NCI-H510A (cell line): Measurements from ENCODE around the gene ZNF445.
"Not testable (repeated sequence)": the region's sequence is repeated elsewhere in the genome, so short reads cannot be mapped to it uniquely, and the experiment has no call there.

ENCODE experiments used
- DNase-seq: peaks from one replicate; lab custom pipeline; 2025; lab: John Stamatoyannopoulos, UW

The ZNF445 gene

DNA sequence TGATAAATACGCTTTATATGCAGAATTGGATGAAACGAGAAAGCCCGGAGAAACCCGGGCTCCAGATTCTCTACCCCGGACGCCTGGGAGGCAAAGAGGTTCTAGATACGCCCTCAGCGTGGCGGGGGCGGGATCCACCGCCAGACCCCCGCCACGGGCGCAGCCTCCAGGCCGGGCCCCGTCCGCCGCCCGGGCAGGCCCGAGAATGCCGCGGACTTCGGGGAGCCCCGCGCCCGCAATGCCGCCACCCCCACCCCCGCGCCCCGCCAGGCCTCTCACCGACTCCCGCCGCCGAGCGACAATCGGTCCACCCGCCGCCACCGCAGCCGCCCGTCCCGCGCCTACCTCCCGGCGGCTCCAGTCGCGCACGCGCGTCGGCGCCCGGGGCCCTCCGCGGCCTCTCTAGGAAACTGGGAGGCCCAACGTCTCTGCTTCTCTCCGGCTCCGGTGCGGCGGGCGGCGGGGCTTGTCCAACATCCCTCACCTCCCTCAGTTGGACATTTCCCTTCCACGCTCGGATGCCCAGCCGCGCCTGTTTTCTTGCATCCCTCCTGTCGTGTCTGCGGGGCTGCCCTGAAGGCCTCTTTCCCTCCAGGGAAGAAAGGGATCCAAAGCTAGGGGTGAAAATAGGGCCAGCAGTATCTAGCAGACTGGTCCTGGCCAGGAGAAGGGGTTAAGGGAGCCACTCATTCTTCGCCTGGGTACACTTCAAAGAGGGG is at the start of gene ZNF445:
ZNF445 (minus strand) TSS at position 359 of the 719 bp plus-strand sequence. CDS start 22,121 bp downstream, outside the sequence.
- DNase-seq = peak; percentile 44

- no peak for DNase-seq
These were observed 47.6 kb upstream of the ZNF445 start for GRCh38 chr3:44525060-44525459.

DNA sequence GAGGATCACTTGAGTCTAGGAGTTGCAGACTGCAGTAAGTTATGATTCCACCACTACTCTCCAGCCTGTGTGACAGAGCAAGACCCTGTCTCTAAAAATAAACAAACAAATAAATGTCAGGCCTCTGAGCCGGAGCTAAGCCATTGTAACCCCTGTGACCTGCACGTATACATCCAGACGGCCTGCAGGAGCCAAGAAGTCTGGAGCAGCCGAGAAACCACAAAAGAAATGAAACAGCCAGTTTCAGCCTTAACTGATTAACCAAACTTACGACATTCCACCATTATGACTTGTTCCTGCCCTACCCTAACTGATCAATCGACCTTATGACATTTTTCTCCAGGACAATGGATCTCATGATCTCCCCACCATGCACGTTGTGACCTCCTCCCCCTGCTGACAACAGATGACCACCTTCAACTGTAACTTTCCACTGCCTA is 45.0 kb upstream of the ZNF445 start:
- no peak for DNase-seq

- no peak for DNase-seq
These were observed 44.3 kb upstream of the ZNF445 start for GRCh38 chr3:44521721-44522120.

DNA sequence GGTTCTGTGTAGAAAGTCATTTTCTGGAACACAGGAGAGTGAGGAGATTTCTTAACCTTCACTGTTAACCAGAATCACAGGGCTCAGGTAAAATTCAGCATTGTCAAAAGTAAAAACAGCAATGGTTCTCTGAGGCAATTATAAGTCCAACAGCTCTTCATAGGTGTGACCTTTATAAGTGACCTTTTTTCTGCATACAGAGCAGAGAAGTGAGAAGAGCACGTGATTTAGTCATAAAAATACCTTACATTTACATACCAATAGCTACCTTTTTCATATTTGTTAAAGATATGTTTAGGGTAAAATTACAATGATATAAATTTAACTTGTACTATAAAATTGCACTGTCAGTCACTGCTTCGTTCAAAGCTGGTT is 41.3 kb upstream of the ZNF445 start:
- DNase-seq = no peak

GRCh38 chr3:44516230-44516629 is 38.8 kb upstream of the ZNF445 start:
- no peak for DNase-seq

- no peak for DNase-seq
These were observed 36.0 kb upstream of the ZNF445 start for GRCh38 chr3:44513513-44513912.

DNA sequence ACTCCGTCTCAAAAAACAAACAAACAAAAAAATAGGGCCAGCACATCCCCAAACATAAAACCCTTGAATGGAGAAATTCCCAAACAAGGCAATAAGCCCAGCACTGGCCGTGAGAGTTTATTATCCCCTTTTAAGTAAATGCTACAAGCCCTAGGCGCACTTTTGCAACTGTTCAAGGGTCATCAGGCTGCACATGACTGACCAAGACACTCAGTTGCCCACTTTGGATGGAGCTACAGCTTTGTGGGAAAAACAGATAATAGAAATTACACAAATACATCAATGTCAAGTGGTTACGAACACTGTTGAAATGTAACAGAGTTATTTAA is 33.7 kb upstream of the ZNF445 start:
- DNase-seq = no peak

DNA sequence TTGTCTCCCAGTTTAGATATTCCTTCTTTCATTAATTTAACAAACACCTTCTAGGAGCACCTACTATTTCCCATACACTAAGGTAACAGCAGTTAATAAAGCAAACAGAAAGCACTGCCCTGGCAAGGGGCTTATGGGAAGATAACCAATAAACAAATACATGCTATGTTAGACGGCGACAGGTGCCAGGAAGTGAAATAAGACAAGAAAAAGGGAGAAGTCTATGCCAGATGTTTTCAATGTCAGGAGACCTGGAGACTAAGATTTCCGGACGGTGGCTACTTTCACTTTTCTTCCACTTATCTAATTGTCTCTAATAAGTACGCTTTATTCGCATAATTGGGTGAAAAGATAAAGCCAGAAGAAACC is 32.5 kb upstream of the ZNF445 start:
- DNase-seq = no peak

DNA sequence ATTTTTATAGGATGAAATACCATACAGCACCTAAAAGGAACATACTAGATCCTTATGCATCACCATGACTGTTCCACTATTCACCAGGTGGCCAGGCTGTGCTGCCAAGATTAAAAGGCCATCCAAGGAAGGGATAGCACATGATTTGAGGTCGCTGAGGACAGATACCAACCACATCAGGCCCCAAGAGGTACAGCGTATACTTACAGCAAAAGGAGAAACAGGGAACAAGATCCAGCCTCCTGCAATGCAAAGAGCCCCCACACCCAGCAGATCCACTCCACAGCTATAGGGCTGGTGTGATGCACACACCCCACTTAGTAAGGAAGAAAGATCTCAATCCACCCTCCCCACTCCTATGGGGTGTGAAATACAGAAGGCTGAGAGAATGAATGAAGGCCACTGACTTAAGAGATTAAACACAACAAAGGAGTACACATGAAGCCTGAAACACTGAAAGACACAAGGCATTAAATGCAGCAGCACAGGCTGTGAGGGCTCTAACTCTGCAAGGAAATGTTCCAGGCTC is 32.0 kb upstream of the ZNF445 start:
- no peak for DNase-seq

- DNase-seq = no peak
These were observed 29.5 kb upstream of the ZNF445 start for GRCh38 chr3:44506961-44507360.

DNA sequence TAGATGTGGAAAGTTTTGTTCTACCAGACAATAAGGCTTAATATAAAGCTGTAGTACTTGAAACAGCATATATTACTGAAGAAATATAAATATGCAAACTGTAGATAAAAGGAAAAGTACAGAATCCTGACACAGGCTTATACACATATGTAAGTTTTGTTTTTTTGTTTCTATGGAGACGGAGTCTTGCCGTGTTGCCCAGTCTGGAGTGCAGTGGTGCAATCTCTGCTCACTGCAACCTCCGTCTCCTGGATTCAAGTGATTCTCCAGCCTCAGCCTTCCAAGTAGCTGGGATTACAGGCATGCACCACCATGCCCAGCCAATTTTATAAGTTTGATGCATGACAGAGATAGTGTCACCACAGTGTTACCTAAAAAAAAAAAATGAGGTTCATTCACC is 29.1 kb upstream of the ZNF445 start:
- DNase-seq = no peak

DNA sequence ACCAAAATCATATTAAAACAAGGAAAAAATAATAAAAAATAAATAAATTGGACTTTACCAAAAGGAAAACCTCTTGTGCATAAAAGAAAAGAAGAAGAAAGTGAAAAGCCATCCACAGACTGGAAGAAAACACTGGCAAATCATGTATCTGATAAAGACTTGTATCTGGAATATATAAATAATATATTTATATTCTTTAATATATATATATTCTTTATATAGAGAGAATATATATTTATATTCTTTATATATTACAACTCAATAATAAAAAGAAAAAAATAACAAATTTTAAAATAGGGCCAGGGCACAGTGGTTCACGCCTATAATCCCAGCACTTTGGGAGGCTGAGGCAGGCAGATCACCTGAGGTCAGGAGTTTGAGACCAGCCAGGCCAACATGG is 27.1 kb upstream of the ZNF445 start:
- DNase-seq = no peak

DNA sequence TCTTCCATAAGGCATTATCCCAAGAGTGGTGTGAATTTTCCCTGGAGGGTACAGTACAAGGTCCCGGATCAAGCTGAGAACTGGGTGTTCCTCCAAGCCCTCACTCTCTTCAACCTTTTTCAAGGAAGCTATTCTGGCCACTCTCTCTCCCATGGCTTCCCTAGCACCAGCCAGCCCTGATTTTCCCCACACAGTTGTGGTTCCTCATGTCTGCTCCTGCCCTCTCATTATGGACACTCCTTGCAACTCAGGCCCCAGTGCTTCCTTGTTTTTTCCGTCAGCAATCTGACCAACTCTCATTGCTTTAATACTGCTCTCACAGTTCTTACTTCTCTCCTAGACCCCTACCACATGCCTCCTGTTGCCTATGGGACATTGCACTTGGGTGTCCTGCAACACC is 25.7 kb upstream of the ZNF445 start:
- not testable (repeated sequence) for DNase-seq

DNA sequence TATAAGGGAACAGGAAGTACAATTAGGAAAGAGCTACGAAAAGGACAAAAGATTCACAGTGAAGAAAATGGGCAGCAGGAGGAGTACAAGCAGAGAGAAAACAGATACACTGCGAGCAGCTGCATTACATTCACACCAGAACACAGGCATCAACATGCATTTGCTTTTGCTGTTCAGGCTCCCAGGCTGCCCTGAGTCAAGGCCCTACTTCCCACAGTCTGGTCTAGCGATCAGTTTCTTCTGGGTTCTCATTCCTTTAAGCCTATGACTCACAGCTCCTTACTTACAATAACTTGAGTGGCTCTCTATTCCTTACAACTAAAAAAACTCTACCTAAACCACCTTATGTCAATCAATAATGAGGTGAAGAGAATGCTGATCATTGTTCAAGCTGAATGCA is 24.5 kb upstream of the ZNF445 start:
- no peak for DNase-seq

DNA sequence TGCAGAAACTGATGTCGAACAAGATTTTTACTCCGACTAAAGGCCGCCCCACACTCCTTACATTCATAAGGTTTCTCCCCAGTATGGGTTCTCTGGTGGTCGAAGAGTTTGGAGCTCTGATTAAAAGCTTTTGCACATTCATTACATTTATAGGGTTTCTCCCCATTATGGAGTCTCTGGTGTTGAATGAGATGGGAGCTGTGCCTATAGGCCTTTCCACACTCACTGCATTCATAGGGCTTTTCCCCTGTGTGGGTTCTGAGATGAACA is 22.4 kb upstream of the ZNF445 start:
- DNase-seq = not testable (repeated sequence)

DNA sequence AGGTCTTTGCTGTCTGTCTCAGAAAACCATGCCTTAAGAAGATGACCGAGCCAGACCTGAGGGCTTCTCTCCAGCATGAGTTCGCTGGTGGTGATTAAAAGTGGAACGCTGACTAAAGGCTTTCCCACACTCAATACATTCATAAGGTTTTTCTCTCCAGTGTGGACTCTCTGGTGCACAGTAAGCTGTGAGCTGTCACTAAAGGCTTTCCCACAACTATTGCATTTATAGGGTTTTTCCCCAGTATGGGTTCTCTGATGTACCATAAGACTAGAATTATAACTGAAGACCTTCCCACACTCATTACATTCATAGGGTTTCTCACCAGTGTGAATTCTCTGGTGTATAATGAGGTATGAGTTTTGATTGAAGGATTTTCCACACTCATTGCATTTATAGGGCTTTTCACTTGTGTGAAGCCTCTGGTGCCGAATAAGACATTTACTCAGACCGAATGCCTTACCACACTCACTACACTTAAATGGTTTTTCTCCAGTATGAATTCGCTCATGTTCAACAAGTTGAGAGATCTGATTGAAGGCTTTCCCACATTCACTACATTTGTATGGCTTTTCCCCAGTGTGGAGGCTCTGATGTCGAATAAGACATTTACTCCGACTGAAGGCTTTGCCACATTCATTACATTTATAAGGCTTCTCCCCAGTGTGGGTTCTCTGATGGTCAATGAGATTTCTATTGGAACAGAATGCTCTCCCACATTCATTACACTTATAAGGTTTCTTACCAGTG is 21.9 kb upstream of the ZNF445 start:
- no peak for DNase-seq

GRCh38 chr3:44495636-44496415 is 18.4 kb upstream of the ZNF445 start:
- no peak for DNase-seq

- DNase-seq = no peak
These were observed 15.0 kb upstream of the ZNF445 start for GRCh38 chr3:44492496-44492895.

DNA sequence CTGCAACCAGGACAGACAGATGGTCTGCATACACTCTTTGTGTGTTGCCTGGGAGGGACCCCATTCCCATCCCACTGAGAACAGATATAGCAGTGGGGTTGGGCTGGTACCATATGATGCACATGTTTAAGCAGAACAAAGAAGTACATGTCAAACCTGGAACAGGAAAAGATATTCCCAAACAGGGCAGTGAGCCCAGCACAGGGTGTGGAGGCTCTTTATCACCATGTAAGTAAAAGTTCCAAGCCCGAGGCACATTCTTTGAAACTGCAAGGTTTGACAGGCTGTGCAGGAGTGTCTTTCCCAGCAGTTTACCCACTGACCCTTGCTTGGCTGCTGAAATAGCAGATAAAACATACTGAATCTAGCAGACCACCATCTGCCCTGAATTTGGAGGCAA is 5.3 kb upstream of the ZNF445 start:
- DNase-seq = no peak

- no peak for DNase-seq
These were observed 1.2 kb upstream of the ZNF445 start for GRCh38 chr3:44478606-44479094.

- DNase-seq = no peak
These were observed 592 bp upstream of the ZNF445 start for GRCh38 chr3:44478055-44478468.

DNA sequence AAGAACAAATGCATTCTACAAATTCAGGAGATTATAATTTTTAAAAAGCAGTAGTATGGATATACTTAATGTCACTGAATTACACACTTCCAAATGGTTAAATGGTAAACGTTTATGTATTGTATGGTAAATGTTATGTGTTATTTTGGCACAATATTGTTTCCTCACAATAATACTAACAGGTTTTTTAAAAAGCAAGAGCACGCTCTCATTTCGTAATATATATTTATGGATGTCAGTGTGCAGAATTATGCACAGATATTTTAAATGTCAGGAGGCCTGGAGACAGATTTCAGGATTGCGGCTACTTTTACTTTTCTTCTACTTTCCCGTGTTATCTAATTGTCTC is 533 bp downstream of the ZNF445 start:
- no peak for DNase-seq
